Ishikawa (cell line): Measurements from ENCODE around the gene FER.

Experiments
- CEBPB ChIP-seq: IDR thresholded peaks from 2 replicates; pipeline ENCODE4 v1.6.1; 2012
- CREB1 ChIP-seq: IDR thresholded peaks from 2 replicates; pipeline ENCODE4 v1.6.1; 2012; ENCODE audit warnings: low read depth
- EGR1 ChIP-seq: IDR thresholded peaks from 2 replicates; pipeline ENCODE4 v1.6.1; 2012
- EP300 ChIP-seq: IDR thresholded peaks from 2 replicates; pipeline ENCODE4 v1.6.1; 2012; ENCODE audit warnings: borderline replicate concordance
- FOXM1 ChIP-seq: IDR thresholded peaks from 2 replicates; pipeline ENCODE4 v1.6.1; 2012; ENCODE audit warnings: low read depth, borderline replicate concordance
- MAX ChIP-seq: IDR thresholded peaks from 2 replicates; pipeline ENCODE4 v1.6.1; 2012
- NFIC ChIP-seq: IDR thresholded peaks from 2 replicates; pipeline ENCODE4 v1.6.1; 2012
- RAD21 ChIP-seq: IDR thresholded peaks from 2 replicates; pipeline ENCODE4 v1.6.1; 2012; ENCODE audit warnings: low read depth
- REST ChIP-seq: IDR thresholded peaks from 2 replicates; pipeline ENCODE4 v1.6.1; 2012; ENCODE audit warnings: low read depth, mild to moderate bottlenecking
- TAF1 ChIP-seq: IDR thresholded peaks from 2 replicates; pipeline ENCODE4 v1.6.1; 2012; ENCODE audit warnings: low read depth, mild to moderate bottlenecking
- TCF12 ChIP-seq: IDR thresholded peaks from 2 replicates; pipeline ENCODE4 v1.6.1; 2012; ENCODE audit warnings: low read depth
- TEAD4 ChIP-seq: IDR thresholded peaks from 2 replicates; pipeline ENCODE4 v1.6.1; 2012
- USF1 ChIP-seq: IDR thresholded peaks from 2 replicates; pipeline ENCODE4 v1.6.1; 2012
- YY1 ChIP-seq: IDR thresholded peaks from 2 replicates; pipeline ENCODE4 v1.6.1; 2012; ENCODE audit warnings: low read depth
- ZBTB7A ChIP-seq: IDR thresholded peaks from 2 replicates; pipeline ENCODE4 v1.6.1; 2012; ENCODE audit warnings: low read depth

The FER gene

GRCh38 chr5:109045710-109046109 lies 298.0 kb downstream of the FER start:
- TF ChIP-seq CREB1, result no peak
- no peak for TF ChIP-seq FOXM1
- TF ChIP-seq USF1, result no peak

- TF ChIP-seq REST (no peak), FOXM1 (no peak), CEBPB (no peak), CREB1 (no peak), EP300 (no peak), MAX (no peak), TAF1 (no peak), ZBTB7A (no peak), EGR1 (no peak), USF1 (no peak), RAD21 (no peak), NFIC (no peak), TEAD4 (no peak)
These were observed 301.9 kb downstream of the FER start for GRCh38 chr5:109049565-109049964.

- TF ChIP-seq YY1 (no peak), FOXM1 (no peak), USF1 (no peak), TEAD4 (no peak), TCF12 (no peak), CREB1 (no peak), EGR1 (no peak), RAD21 (no peak), TAF1 (no peak), REST (no peak), NFIC (no peak), EP300 (no peak), MAX (no peak), ZBTB7A (no peak), CEBPB (no peak)
These were observed 306.3 kb downstream of the FER start for GRCh38 chr5:109053995-109054417.

GRCh38 chr5:109060378-109061025 lies 312.8 kb downstream of the FER start:
- TF ChIP-seq EGR1 (no peak), MAX (no peak), EP300 (no peak), ZBTB7A (no peak)

- TF ChIP-seq TCF12 (no peak), YY1 (no peak), CREB1 (no peak), TAF1 (no peak), EP300 (no peak), FOXM1 (no peak), NFIC (no peak), USF1 (no peak)
These were observed 315.0 kb downstream of the FER start for GRCh38 chr5:109062664-109063063.

- TF ChIP-seq TEAD4, result no peak
- no peak for TF ChIP-seq RAD21
- no peak for TF ChIP-seq ZBTB7A
- no peak for TF ChIP-seq TCF12
- TF ChIP-seq EP300, result no peak
- TF ChIP-seq FOXM1, result no peak
- TF ChIP-seq NFIC, result no peak
- no peak for TF ChIP-seq YY1
These were observed 315.5 kb downstream of the FER start for GRCh38 chr5:109063223-109063622.
